GM19467 (cell line): Measurements from ENCODE around the gene DRD2.

Source experiments
- ATAC-seq: cut with Tn5 transposase; IDR thresholded peaks from one replicate; pipeline ENCODE4 v1.9.1; 2021; ENCODE audit warnings: mild to moderate bottlenecking, moderate library complexity; ENCODE audit not compliant: unreplicated experiment

DRD2 gene

GRCh38 chr11:113376156-113376555, 99.0 kb downstream of the DRD2 start:
- ATAC-seq: no peak

- ATAC-seq: no peak
These were observed 99.8 kb downstream of the DRD2 start for GRCh38 chr11:113375402-113375801.

DNA sequence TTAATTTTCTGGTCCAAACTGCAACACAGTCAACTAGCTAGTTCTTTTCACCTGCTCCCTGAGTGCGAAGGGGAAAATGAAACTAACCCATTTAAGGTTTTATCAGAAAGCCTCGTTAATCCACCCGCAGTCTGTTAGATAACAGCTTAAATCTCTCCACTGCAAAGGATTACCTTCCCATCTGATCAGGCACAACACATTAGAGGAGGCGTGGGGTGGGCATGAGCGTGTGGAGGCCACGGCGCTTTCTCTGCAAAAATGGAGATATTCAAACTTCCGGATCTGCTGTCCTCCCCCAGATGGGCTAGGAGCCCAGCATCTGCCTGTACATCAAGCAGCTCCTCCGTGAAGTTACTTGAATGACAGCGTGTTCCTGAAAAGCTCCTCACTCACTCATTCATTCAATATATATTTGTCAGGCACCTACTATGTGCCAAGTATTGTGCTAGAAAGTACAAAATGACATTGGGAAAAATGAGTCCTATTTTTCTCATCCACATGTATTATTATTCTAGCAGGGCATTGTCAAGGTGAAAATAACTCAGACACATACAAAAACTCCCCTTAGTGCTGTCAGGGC, 101.1 kb downstream of the DRD2 start:
- no peak for ATAC-seq

GRCh38 chr11:113373306-113373705, 101.9 kb downstream of the DRD2 start:
- ATAC-seq: no peak

DNA sequence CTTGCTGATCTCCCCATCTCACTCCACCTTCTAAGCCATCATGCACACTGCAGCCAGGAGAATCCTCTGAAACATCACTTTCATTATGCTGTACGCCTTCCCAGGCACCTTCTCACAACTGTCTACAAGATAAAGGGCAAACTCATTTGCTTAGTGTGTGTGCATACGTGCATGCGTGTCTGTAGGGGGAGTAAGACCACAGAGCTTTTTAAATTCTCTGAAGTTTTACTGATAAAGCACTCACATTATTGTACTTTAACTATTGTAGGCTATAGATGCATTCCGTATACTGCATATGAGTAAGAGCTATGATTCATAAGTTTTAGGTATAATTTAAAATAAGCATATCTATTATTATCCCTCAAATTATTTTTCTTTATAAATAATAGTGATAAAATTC, 102.9 kb downstream of the DRD2 start:
- no peak for ATAC-seq

- ATAC-seq: no peak
These were observed 104.6 kb downstream of the DRD2 start for GRCh38 chr11:113370634-113371033.

GRCh38 chr11:113369411-113369810, 105.8 kb downstream of the DRD2 start:
- no peak for ATAC-seq

DNA sequence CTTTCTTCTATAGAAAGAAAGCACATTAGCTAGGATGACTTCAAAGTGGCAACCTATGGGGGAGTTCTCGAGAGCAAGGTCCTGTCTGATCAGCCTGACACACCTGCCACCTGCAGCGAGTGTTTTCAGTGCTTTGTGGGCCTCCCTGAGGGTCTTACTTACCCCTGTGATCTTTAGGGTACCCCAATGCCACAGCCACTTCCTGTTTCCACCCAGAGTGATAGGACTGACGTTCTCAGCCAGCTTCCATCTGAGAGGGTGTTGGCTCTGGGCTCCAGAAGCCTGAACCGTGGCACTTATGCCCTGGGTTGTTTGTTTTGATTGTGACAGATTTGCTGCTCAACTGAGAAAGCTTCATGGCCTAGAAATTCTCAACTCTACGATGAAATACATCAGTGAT, 109.3 kb downstream of the DRD2 start:
- no peak for ATAC-seq

GRCh38 chr11:113363996-113364641, 111.1 kb downstream of the DRD2 start:
- no peak for ATAC-seq

DNA sequence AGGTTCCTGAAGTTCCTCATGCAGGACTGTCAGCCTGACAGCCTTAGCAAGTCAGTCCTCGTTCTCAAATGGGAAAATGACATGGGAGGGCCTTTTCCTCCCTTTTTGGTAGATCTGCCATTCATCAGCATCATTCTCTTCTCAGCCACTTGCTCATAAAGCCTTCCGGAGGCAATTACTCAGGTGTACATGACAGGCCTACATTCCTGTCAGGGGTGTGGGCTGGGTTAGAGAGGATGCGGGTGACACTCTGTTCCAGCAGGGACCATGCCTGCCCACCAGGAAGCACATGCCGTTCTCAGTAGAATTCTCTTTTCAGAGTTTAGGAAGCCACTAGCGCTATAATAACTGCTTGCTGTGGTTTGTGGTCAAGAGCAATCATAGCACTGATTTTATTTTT, 111.8 kb downstream of the DRD2 start:
- ATAC-seq: no peak
